CD4-positive, alpha-beta memory T cell (primary cell): ENCODE measurements around the gene HOXD13. TPM values are rescaled to one million over a fixed set of nuclear protein-coding genes. Genes with fewer than 3 reads are reported as not detected.
A peak's percentile ranks its signal among the peaks of the same experiment; 100 is the strongest.

ENCODE experiments used
- CTCF ChIA-PET: fragments of 350-600 bp; sonication (Branson Sonifier 250); formaldehyde crosslinking; loops from one replicate; lab custom pipeline; 2021; ENCODE audit warnings: inconsistent platforms; ENCODE audit not compliant: partially characterized antibody; lab: Charles Lee
- POLR2A ChIA-PET: fragments of 350-600 bp; sonication (Branson Sonifier 250); formaldehyde crosslinking; loops from one replicate; lab custom pipeline; 2021; ENCODE audit not compliant: partially characterized antibody; lab: Charles Lee
- DNase-seq, 5 donors: peaks; one replicate each; pipeline versions ENCODE4 v3.0.0 to v3.0.0-alpha.2; 2020 to 2022; ENCODE audit warnings: mixed read lengths in 1 of 5
- H3K27ac ChIP-seq: one replicate; pipeline ENCODE4 v1.7.0; 2013; ENCODE audit warnings: low read depth, low read length
- H3K27me3 ChIP-seq: 2 replicates; pipeline ENCODE4 v1.7.0; 2013; ENCODE audit warnings: mild to moderate bottlenecking, low read length, moderate library complexity; ENCODE audit not compliant: insufficient read depth
- H3K36me3 ChIP-seq: 2 replicates; pipeline ENCODE4 v1.7.0; 2013; ENCODE audit warnings: mild to moderate bottlenecking, low read length, moderate library complexity; ENCODE audit not compliant: insufficient read depth
- H3K4me1 ChIP-seq: 2 replicates; pipeline ENCODE4 v1.7.0; 2013; ENCODE audit warnings: mild to moderate bottlenecking, low read length, moderate library complexity; ENCODE audit not compliant: insufficient read depth
- H3K4me3 ChIP-seq, 2 donors: one replicate each; pipeline ENCODE4 v1.7.0; 2013; ENCODE audit warnings: low read length in 2 of 2, mild to moderate bottlenecking in 1 of 2
- H3K9me3 ChIP-seq, 2 donors: one replicate each; pipeline ENCODE4 v1.7.0; 2013; ENCODE audit warnings: low read length in 2 of 2, control low read depth in 1 of 2; ENCODE audit not compliant: control insufficient read depth in 1 of 2
- H3K27ac Mint-ChIP-seq, 7 donors: one replicate each; pipeline ENCODE4 v1.8.0; 2020 to 2021; ENCODE audit warnings: mixed read lengths in 7 of 7, mild to moderate bottlenecking in 6 of 7, inconsistent platforms in 3 of 7, moderate library complexity in 3 of 7
- H3K27me3 Mint-ChIP-seq, 2 donors: one replicate each; pipeline ENCODE4 v1.8.0; 2020 to 2021; ENCODE audit warnings: mixed read lengths in 2 of 2
- H3K36me3 Mint-ChIP-seq, 2 donors: one replicate each; pipeline ENCODE4 v1.8.0; 2020 to 2021; ENCODE audit warnings: mixed read lengths in 2 of 2, inconsistent platforms in 1 of 2, mild to moderate bottlenecking in 1 of 2
- H3K4me1 Mint-ChIP-seq, 4 donors: one replicate each; pipeline ENCODE4 v1.8.0; 2020 to 2021; ENCODE audit warnings: mixed read lengths in 4 of 4, mild to moderate bottlenecking in 1 of 4
- H3K4me3 Mint-ChIP-seq, 8 donors: one replicate each; pipeline ENCODE4 v1.8.0; 2020 to 2021; ENCODE audit warnings: mixed read lengths in 8 of 8, mild to moderate bottlenecking in 7 of 8, moderate library complexity in 6 of 8, inconsistent platforms in 3 of 8
- H3K9me3 Mint-ChIP-seq, 8 donors: one replicate each; pipeline ENCODE4 v1.8.0; 2020 to 2021; ENCODE audit warnings: mixed read lengths in 8 of 8, mild to moderate bottlenecking in 5 of 8, inconsistent platforms in 3 of 8, moderate library complexity in 1 of 8
- intact Hi-C: fragments of 100-400 bp; cut with micrococcal nuclease; formaldehyde crosslinking; loops from one replicate; pipeline ENCODE4 v1.15.1; 2023
- polyA plus RNA-seq, 2 donors: library from polyadenylated mRNA; unstranded; fragments of 300-500 nt; fragmentation: Illumina TruSeq; gene quantifications; one replicate each; pipeline ENCODE4 v1.2.3, GENCODE V29; 2021
- total RNA-seq, 2 experiments: library from RNA; stranded (reverse); gene quantifications; one replicate each; pipeline ENCODE4 v1.2.3, GENCODE V29; 2021

HOXD13 gene
- total RNA-seq: not detected
- polyA plus RNA-seq: not detected

GRCh38 chr2:176092270-176093144, at the start of gene HOXD13:
HOXD13 (plus strand) TSS chr2:176092721; CDS start chr2:176092891, 170 bp downstream.
- POLR2A ChIA-PET: no interaction called here
- intact Hi-C loops: loop anchor here (5.0 kb wide), 1 partner anchor 1755 kb away; no protein-coding TSS in a partner anchor
- Histone ChIP-seq H3K36me3 (no peaks in the 10 kb centered on the region), H3K4me3 (peak within 1 kb of the TSS in 1 of 2 donors; percentile 7), H3K4me1 (peaks cover 30% of the 10 kb centered on the region), H3K27me3 (peaks cover 89% of the 10 kb centered on the region), H3K9me3 (no peaks in the 10 kb centered on the region), H3K27ac (no peak within 1 kb of the TSS)
- Mint-ChIP-seq H3K4me1 (peaks cover 16 to 64% (median 31%) of the 10 kb centered on the region in 4 donors), H3K27me3 (peaks cover 78 to 84% of the 10 kb centered on the region in 2 donors), H3K27ac (peak within 1 kb of the TSS in 6 of 7 donors; percentile 30 to 92 (median 72)), H3K4me3 (peak within 1 kb of the TSS; percentile 22 to 85 (median 61)), H3K9me3 (peaks cover 0 to 47% (median 33%) of the 10 kb centered on the region in 8 donors), H3K36me3 (peaks cover 7 to 8% of the 10 kb centered on the region in 2 donors)
- CTCF ChIA-PET: no interaction called here
- DNase-seq: no peak

DNA sequence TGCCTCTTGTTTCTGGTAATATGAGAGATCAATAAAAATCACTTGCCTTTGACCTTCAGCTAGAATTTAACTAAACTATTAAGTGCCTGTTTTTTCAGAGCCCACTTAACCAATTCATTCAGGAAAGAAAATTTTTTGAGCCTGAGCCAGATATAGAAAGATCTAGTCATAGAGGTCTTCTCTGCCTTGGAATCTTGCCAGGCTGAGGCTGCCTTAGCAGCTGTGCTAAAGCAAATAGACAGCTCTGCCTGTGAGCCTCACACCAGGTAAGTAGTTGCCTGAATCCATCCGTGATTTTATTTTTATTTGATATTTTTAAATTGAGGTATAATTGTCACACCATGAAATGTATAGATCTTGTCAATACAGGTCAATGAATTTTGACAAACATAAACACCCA, 36.1 kb upstream of the HOXD13 start:
- H3K4me3 Mint-ChIP-seq: no peak overlapping the region
- H3K27me3 Mint-ChIP-seq: peaks cover 27 to 30% of the 10 kb centered on the region in 2 donors

DNA sequence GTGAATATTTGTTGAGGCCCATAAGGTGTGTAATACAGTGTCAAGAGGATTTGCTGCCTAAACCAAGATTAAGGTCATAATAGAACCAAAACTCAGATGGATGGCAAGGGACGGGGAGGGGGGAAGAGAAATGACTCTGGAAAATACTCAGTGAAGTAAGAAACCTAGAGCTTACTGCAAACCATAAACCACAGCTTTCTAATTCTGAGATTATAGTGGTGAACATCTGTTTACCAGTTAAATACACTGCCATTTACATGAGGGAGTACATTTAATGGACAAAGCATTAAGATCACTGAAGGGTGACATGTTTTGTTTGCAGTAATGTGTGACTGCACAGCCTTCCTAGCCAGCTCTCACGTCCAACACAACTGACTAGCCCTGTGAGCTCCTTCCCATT, 28.6 kb upstream of the HOXD13 start:
- H3K4me1 ChIP-seq: peaks cover 6% of the 10 kb centered on the region
- Mint-ChIP-seq H3K4me1 (peaks cover 0 to 17% (median 5%) of the 10 kb centered on the region in 4 donors), H3K27me3 (peaks cover 48 to 49% of the 10 kb centered on the region in 2 donors), H3K9me3 (peaks cover 0 to 5% (median under 1%) of the 10 kb centered on the region in 8 donors), H3K4me3 (no peak overlapping the region), H3K27ac (no peak overlapping the region), H3K36me3 (no peaks in the 10 kb centered on the region)
- H3K27ac ChIP-seq: no peak overlapping the region
- H3K36me3 ChIP-seq: no peaks in the 10 kb centered on the region
- DNase-seq: no peak
- H3K4me3 ChIP-seq: no peak overlapping the region
- no peaks in the 10 kb centered on the region for H3K9me3 ChIP-seq
- ChIA-PET CTCF (no interaction called here), POLR2A (no interaction called here)
- H3K27me3 ChIP-seq: peaks cover 9% of the 10 kb centered on the region
- intact Hi-C loops: no loop called here

More for the DNA sequence above, 36.1 kb upstream of the HOXD13 start:
- intact Hi-C loops: no loop called here
- POLR2A ChIA-PET: no interaction called here
- H3K9me3 Mint-ChIP-seq: peaks cover 0 to 2% (median 0%) of the 10 kb centered on the region in 8 donors
- no peaks in the 10 kb centered on the region for H3K4me1 ChIP-seq
- no peaks in the 10 kb centered on the region for H3K4me1 Mint-ChIP-seq
- CTCF ChIA-PET: no interaction called here
- H3K27ac Mint-ChIP-seq: no peak overlapping the region
- H3K27me3 ChIP-seq: peaks cover 6% of the 10 kb centered on the region
- H3K9me3 ChIP-seq: no peaks in the 10 kb centered on the region
- no peaks in the 10 kb centered on the region for H3K36me3 Mint-ChIP-seq
- H3K4me3 ChIP-seq: no peak overlapping the region
- no peak overlapping the region for H3K27ac ChIP-seq
- H3K36me3 ChIP-seq: no peaks in the 10 kb centered on the region
- DNase-seq: no peak

GRCh38 chr2:176066645-176067588, 25.6 kb upstream of the HOXD13 start:
- H3K4me3 ChIP-seq: no peak overlapping the region
- no peaks in the 10 kb centered on the region for H3K36me3 ChIP-seq
- no peak overlapping the region for H3K27ac Mint-ChIP-seq
- peaks cover 0 to 6% (median 0%) of the 10 kb centered on the region in 8 donors for H3K9me3 Mint-ChIP-seq
- peaks cover 6% of the 10 kb centered on the region for H3K4me1 ChIP-seq
- H3K27me3 ChIP-seq: peaks cover 34% of the 10 kb centered on the region
- H3K9me3 ChIP-seq: no peaks in the 10 kb centered on the region
- POLR2A ChIA-PET: no interaction called here
- peaks cover 63% of the 10 kb centered on the region in 2 donors for H3K27me3 Mint-ChIP-seq
- H3K36me3 Mint-ChIP-seq: no peaks in the 10 kb centered on the region
- peaks cover 0 to 19% (median 5%) of the 10 kb centered on the region in 4 donors for H3K4me1 Mint-ChIP-seq
- no peak for DNase-seq
- intact Hi-C loops: no loop called here
- H3K4me3 Mint-ChIP-seq: peak overlapping the region in 1 of 8 donors; percentile 34
- CTCF ChIA-PET: no interaction called here
- no peak overlapping the region for H3K27ac ChIP-seq

GRCh38 chr2:176067589-176068418, 24.7 kb upstream of the HOXD13 start:
- ChIA-PET POLR2A (no interaction called here), CTCF (no interaction called here)
- Histone ChIP-seq H3K36me3 (no peaks in the 10 kb centered on the region), H3K9me3 (no peaks in the 10 kb centered on the region), H3K4me3 (no peak overlapping the region), H3K27me3 (peaks cover 41% of the 10 kb centered on the region), H3K4me1 (peaks cover 6% of the 10 kb centered on the region), H3K27ac (no peak overlapping the region)
- Mint-ChIP-seq H3K27ac (no peak overlapping the region), H3K36me3 (no peaks in the 10 kb centered on the region), H3K27me3 (peaks cover 64 to 68% of the 10 kb centered on the region in 2 donors), H3K4me3 (peak overlapping the region in 1 of 8 donors; percentile 3), H3K4me1 (peaks cover 0 to 23% (median 5%) of the 10 kb centered on the region in 4 donors), H3K9me3 (peaks cover 0 to 6% (median 2%) of the 10 kb centered on the region in 8 donors)
- intact Hi-C loops: no loop called here
- no peak for DNase-seq

DNA sequence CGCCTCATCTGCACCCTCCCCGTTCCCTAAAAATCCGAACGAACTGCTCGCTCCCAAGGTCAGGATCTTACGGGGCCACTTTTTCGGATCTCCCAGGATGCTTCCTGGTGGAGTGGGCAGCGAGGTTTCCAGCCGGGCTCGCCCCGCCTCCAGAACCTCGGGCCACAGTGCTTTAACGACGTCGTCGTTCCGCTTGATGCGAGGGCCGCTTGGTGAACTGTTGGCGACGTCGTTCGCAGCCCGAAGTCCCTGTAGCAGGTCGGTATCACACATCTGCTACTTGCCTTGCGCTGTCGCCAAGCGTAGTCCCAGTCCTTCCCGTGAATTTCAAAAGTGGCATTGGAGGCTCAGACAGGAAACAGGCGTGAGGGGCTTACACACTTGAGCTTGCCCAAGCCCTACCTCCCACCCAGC, 24.1 kb upstream of the HOXD13 start:
- Histone ChIP-seq H3K36me3 (no peaks in the 10 kb centered on the region), H3K27ac (no peak overlapping the region), H3K4me3 (no peak overlapping the region), H3K9me3 (no peaks in the 10 kb centered on the region), H3K27me3 (peaks cover 48% of the 10 kb centered on the region), H3K4me1 (peaks cover 6% of the 10 kb centered on the region)
- CTCF ChIA-PET: no interaction called here
- no peak for DNase-seq
- Mint-ChIP-seq H3K27ac (no peak overlapping the region), H3K36me3 (no peaks in the 10 kb centered on the region), H3K4me1 (peaks cover 0 to 23% (median 5%) of the 10 kb centered on the region in 4 donors), H3K27me3 (peaks cover 68 to 74% of the 10 kb centered on the region in 2 donors), H3K4me3 (peak overlapping the region in 2 of 8 donors; percentile 14 to 41), H3K9me3 (peaks cover 0 to 6% (median 3%) of the 10 kb centered on the region in 8 donors)
- intact Hi-C loops: no loop called here
- POLR2A ChIA-PET: no interaction called here
